ENCODE measurements around the gene CDC27. TPM values are rescaled to one million over a fixed set of nuclear protein-coding genes. Genes with fewer than 3 reads are reported as not detected.

The CDC27 gene
- polyA plus RNA-seq, 1 donor from 2014 or later, result 50.1 TPM

- H3K27me3 ChIP-seq (ENCODE audit: insufficient read depth, low read depth, low read length), result no peaks in the 10 kb centered on the region
- no peak overlapping the region for H2AFZ ChIP-seq (ENCODE audit: low read depth, low read length)
- H3K4me3 ChIP-seq (ENCODE audit: low read length), result no peak overlapping the region
- no peaks in the 10 kb centered on the region for H4K20me1 ChIP-seq (ENCODE audit: insufficient read depth)
- H3K9me3 ChIP-seq (ENCODE audit: low read length), result no peaks in the 10 kb centered on the region
- no peak overlapping the region for H3K4me2 ChIP-seq (ENCODE audit: low read length)
- no peaks in the 10 kb centered on the region for H3K79me2 ChIP-seq (replicated peaks; ENCODE audit: insufficient read depth, low read length)
- H3K36me3 ChIP-seq (ENCODE audit: insufficient read depth, low read length), result no peaks in the 10 kb centered on the region
- H3F3A ChIP-seq (ENCODE audit: insufficient read depth, low read length, poor library complexity, severe bottlenecking), result no peaks in the 10 kb centered on the region
- no peak for TF ChIP-seq REST (IDR thresholded peaks at IDR 0.05; ENCODE audit: borderline replicate concordance)
- no peak overlapping the region for H3K9ac ChIP-seq (ENCODE audit: low read length)
- H3K9me2 ChIP-seq (ENCODE audit: insufficient read depth, low read length), result no peaks in the 10 kb centered on the region
- H3K27ac ChIP-seq (ENCODE audit: low read length), result no peak overlapping the region
These were observed 15.1 kb upstream of the CDC27 start for GRCh38 chr17:47203984-47204721.

DNA sequence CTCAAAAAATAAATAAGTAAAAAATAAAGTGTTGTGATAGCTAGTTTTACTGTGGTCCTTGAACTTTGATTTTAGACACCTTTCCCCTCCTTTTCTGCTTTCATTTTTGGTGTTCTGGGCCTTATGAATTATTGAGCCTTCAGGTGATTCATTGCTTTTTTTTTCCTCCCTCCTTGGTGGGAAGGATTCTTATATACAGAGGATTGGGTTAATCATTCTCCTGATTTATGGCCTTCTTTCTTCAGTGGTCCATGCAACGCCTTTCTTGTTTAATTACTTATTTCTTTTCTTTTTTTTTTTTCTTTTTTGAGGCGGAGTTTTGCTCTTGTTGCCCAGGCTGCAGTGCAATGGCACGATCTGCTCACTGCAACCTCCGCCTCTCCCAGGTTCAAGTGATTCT is 12.1 kb upstream of the CDC27 start:
- no peak overlapping the region for H3K27ac ChIP-seq (ENCODE audit: low read length)
- H4K20me1 ChIP-seq (ENCODE audit: insufficient read depth), result no peaks in the 10 kb centered on the region
- H3K9me3 ChIP-seq (ENCODE audit: low read length), result no peaks in the 10 kb centered on the region
- TF ChIP-seq, protein P1, sequence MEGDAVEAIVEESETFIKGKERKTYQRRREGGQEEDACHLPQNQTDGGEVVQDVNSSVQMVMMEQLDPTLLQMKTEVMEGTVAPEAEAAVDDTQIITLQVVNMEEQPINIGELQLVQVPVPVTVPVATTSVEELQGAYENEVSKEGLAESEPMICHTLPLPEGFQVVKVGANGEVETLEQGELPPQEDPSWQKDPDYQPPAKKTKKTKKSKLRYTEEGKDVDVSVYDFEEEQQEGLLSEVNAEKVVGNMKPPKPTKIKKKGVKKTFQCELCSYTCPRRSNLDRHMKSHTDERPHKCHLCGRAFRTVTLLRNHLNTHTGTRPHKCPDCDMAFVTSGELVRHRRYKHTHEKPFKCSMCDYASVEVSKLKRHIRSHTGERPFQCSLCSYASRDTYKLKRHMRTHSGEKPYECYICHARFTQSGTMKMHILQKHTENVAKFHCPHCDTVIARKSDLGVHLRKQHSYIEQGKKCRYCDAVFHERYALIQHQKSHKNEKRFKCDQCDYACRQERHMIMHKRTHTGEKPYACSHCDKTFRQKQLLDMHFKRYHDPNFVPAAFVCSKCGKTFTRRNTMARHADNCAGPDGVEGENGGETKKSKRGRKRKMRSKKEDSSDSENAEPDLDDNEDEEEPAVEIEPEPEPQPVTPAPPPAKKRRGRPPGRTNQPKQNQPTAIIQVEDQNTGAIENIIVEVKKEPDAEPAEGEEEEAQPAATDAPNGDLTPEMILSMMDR (IDR thresholded peaks at IDR 0.05; ENCODE audit: poor library complexity, severe bottlenecking), result no peak
- TF ChIP-seq REST (IDR thresholded peaks at IDR 0.05; ENCODE audit: borderline replicate concordance), result no peak
- TF ChIP-seq MXI1 (conservative IDR thresholded peaks at IDR 0.05; ENCODE audit: poor library complexity, severe bottlenecking), result no peak
- TF ChIP-seq POLR2AphosphoS5 (IDR thresholded peaks at IDR 0.05), result no peak
- TF ChIP-seq TAF1 (IDR thresholded peaks at IDR 0.05; ENCODE audit: low read depth), result no peak
- no peak for TF ChIP-seq EZH2 (IDR thresholded peaks at IDR 0.05; ENCODE audit: borderline replicate concordance, insufficient read depth, low read length, poor library complexity, severe bottlenecking)
- no peak for TF ChIP-seq SMC3 (conservative IDR thresholded peaks at IDR 0.05; ENCODE audit: poor library complexity)
- TF ChIP-seq RAD21 (conservative IDR thresholded peaks at IDR 0.05), result no peak
- TF ChIP-seq EP300 (conservative IDR thresholded peaks at IDR 0.05; ENCODE audit: poor library complexity, severe bottlenecking), result no peak
- no peaks in the 10 kb centered on the region for H3K79me2 ChIP-seq (replicated peaks; ENCODE audit: insufficient read depth, low read length)
- no peaks in the 10 kb centered on the region for H3F3A ChIP-seq (ENCODE audit: insufficient read depth, low read length, poor library complexity, severe bottlenecking)
- H3K9me2 ChIP-seq (ENCODE audit: insufficient read depth, low read length), result no peaks in the 10 kb centered on the region
- no peak overlapping the region for H3K4me3 ChIP-seq (ENCODE audit: low read length)
- no peak overlapping the region for H3K9ac ChIP-seq (ENCODE audit: low read length)
- no peak overlapping the region for H3K4me2 ChIP-seq (ENCODE audit: low read length)
- no peak overlapping the region for H2AFZ ChIP-seq (ENCODE audit: low read depth, low read length)
- H3K27me3 ChIP-seq (ENCODE audit: insufficient read depth, low read depth, low read length), result no peaks in the 10 kb centered on the region
- H3K36me3 ChIP-seq (ENCODE audit: insufficient read depth, low read length), result no peaks in the 10 kb centered on the region

Data from neural cell (in vitro differentiated cells).